Suppressor macrophage treated with lipopolysaccharide for 1 hour (primary cell): ENCODE measurements around the gene MYLK.
"Not testable (repeated sequence)": the region's sequence is repeated elsewhere in the genome, so short reads cannot be mapped to it uniquely, and the experiment has no call there.

ENCODE experiments used
- DNase-seq, 3 donors: peaks; one replicate each; pipeline ENCODE4 v3.0.0-alpha.2; 2020 to 2022

Gene MYLK

DNA sequence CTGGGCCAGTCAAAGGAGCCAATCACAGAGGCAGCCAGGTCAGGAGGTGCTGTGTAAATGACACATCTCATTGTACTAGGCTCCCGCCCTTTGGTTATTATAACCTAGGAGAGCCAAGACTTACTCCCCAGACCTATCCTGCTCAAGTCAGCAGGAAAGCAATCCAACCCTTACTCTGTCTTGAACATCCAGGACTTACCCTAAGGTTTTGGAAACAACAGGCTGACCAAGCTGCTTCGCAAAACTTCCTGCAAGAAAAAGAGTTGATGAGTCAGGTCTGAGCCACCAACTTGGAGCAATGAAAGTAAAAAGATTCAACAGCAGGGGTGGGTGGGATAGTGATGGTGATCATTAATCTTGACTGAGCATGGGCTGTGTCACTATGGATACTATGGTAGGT is 144.4 kb downstream of the MYLK start:
- peak; percentile 45 to 66 (median 46) for DNase-seq

DNA sequence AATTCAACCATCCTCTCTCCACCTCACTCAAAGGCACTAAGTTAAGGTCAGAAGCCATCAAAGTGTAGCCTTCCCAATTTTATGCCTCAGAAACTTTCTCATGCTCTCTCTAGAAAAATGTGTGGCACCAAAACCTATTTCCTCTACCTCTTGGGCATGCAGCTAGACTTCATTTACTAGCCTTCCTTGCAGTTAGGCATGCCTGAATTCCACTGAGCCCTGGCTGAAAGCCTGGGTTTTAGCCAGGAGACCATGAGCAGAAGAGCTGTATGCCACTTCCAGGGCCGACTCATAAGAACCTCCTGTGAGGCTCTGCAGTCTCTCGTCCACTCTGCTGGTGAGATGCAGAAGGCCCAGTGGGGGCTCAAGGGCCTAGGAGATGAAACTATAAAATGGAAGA is 145.0 kb downstream of the MYLK start:
- DNase-seq = no peak

DNA sequence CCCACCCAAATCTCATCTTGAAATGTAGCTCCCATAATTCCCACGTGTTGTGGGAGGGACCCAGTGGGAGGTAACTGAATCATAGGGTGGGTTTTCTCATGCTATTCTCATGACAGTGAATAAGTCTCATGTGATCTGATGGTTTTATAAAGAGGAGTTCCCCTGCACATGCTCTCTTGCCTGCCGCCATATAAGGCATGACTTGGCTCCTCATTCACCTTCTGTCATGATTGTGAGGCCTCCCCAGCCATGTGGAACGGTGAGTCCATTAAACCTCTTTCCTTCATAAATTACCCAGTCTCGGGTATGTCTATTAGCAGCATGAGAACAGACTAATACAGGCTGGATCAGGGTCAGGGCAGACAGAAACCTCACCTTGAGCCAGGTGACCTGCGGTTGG is 145.6 kb downstream of the MYLK start:
- DNase-seq = peak in 2 of 3 donors; percentile 28 to 30

DNA sequence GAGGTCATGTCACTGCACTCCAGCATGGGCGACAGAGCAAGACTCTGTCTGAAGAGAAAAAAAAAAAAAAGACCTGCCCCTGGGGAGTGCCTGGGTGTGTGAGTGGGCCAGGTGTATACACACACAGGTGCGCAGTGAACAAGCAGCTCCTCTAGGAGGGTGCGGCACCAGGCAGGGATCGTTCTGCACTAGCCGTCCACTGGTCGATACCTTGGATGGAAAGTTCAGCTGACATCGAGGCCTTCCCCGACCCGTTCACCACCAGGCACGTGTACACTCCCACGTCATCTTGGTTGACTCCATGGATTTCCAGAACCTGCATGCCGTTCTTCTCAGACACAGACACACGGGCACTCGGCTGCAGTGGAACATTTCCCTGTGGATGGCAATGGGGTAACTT is 147.0 kb downstream of the MYLK start:
- no peak for DNase-seq

GRCh38 chr3:123735456-123735855 is 148.7 kb downstream of the MYLK start:
- no peak for DNase-seq

DNA sequence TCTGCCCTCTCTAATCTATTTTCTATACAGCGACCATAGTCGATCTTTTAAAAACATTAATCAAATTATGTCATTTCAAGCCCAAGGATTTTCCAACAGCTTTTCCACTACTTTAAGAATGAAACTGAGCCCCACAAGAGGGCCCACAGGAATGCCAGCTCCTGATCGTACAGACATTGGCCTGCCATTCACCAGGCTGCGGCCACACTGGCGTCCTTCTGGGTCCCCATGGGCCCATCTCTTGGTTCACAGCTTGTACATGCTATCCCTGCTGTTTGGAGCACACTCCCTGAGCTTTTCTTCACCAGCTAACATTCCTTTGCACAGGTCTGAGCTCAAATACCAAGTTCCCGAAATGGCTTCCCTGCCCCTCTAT is 149.6 kb downstream of the MYLK start:
- DNase-seq = no peak

GRCh38 chr3:123733805-123734526 is 150.2 kb downstream of the MYLK start:
- DNase-seq = no peak

DNA sequence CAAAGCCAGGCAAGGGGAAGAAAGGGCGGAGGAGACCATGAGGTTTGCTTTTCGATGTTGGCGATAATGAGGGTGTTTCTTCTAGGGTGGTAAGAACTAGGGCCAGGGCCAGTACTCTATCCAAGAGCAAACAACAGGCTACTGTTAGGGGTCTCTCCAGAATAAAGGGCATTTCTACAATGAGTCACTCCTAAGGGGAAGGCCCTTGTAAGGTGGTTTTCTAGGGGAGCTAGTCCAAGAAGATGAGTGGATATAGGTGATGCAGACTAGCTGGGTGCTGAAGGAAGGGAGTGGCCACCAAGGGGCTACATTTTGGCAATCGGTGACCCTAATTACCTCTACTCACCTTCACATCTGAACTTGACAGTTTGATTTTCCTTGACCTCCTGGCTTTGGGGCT is 150.8 kb downstream of the MYLK start:
- DNase-seq = no peak

- no peak for DNase-seq
Observed at GRCh38 chr3:123732447-123732846, 151.7 kb downstream of the MYLK start.

DNA sequence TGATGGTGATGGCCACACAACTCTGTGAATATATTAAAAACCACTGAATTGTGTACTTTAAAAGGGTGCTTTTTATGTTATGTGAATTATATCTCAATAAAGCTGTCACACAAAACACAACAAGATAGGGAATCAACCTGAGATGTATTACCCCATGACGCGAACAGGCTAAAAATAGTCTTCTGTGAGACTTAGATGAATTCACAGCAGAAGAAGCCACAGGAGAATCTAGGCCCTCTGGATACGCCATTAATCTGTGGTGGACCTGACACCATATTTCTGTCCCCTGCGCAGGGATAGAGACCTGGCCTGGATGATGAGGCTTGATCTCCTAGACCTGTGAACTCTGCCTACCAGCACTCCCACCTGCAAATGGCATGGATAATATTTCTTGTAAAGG is 153.3 kb downstream of the MYLK start:
- DNase-seq = no peak

DNA sequence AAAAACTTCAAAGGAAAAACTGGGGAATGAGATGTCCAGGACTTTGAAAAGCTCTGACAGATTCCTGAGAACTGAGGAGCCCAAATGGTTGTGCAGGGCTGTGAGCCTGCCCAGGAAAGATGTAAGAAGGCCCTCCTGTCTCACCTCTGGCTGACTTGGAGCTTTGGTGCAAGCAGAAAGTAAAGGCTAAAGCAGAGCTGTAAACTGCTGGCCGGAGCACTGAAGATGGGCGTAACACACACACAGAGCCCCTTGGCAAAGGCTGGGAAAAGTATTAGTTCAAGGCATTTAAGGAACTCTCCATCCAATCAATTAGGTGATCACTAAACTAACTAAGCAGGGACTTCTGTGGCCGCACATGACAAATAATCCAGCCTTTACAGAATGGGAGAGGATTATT is 155.1 kb downstream of the MYLK start:
- no peak for DNase-seq

GRCh38 chr3:123728014-123728413 is 156.1 kb downstream of the MYLK start:
- DNase-seq = no peak

- no peak for DNase-seq
Observed at GRCh38 chr3:123725652-123726400, 158.3 kb downstream of the MYLK start.

GRCh38 chr3:123724306-123724705 is 159.8 kb downstream of the MYLK start:
- no peak for DNase-seq

DNA sequence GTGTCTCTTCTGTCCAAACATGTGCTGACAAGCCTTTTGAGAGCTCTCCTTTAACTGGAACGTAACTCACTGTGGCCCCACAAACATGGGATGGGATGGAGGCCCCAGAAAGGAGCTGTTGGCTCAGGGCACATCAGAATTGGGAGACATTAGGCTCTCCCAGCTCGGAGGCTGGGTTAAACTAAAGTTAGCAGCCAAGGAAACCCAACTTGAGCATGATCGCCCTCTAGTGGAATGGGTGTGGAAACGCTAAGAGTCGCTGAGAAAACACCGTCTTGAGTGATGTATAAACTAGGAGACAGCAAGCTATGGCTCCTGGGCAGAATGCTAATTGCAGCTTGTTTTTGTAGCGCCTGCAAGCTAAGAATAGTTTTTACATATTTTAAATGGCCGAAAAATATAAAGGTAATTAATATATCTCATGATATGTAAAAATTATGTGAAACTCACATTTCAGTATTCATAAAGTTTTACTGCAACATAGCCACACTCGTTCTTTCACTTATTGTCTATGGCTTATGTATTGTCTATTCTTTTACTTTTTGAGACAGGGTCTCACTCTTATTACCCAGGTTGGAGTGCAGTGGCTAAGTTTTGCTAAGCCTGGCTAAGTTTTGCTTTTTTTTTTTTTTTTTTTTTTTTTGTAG is 160.5 kb downstream of the MYLK start:
- DNase-seq = peak; percentile 79 to 89 (median 83)

- no peak for DNase-seq
Observed at GRCh38 chr3:123723070-123723469, 161.1 kb downstream of the MYLK start.

- no peak for DNase-seq
Observed at GRCh38 chr3:123722456-123722855, 161.7 kb downstream of the MYLK start.

DNA sequence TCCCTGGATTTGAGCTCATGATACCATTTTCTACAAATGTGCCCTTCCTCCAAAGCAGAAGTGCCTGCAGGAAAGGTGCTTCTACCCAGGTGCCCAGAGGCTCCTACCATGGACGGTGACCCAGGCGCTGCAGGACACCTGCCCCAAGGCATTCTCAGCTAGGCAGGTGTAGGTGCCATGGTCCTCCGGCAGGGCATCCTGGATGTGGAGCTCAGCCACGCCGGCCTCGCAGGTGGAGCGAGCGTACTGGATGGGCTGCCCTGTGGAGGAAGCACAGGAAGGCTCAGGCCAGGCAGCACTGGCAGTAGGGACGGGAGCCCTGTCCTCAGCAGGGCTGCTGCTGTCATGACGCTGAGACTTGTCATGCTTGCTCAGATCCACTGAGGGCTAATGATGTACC is 162.1 kb downstream of the MYLK start:
- DNase-seq = no peak

DNA sequence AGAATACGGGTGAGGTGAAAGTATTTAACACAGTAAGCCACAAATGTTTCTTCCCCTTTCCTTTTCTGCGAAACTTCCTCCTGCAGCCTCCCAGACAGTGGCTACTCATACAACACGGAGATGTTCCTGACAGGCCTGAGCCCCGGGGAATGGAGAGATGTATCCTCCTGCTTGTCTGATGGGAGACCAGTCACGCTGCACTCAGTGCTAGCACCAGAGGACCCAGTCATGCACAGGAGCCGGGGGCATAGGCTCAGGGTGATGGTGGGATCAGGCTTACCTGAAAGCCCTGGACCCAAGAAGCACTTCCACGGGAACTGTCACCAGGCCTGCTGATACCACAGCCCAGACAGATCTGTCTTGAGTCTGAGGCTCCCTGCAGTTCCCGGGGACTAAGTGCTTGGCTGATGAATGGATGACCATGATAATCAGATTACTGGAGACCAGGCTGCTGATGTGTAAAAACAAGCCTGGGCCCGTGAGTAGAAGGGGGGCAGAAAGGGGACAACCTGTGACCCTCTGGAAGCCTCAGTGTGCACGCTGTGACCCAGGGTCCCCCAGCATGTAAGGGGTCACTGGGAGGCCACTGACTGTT is 162.9 kb downstream of the MYLK start:
- DNase-seq = not testable (repeated sequence)

- no peak for DNase-seq
Observed at GRCh38 chr3:123720638-123721037, 163.5 kb downstream of the MYLK start.

GRCh38 chr3:123719862-123720453 is 164.2 kb downstream of the MYLK start:
- no peak for DNase-seq

GRCh38 chr3:123719061-123719756 is 164.9 kb downstream of the MYLK start:
- DNase-seq = peak; percentile 67 to 81 (median 75)

- DNase-seq = no peak
Observed at GRCh38 chr3:123718108-123718507, 166.0 kb downstream of the MYLK start.
